ENCODE results near the gene APLP1.

DNA sequence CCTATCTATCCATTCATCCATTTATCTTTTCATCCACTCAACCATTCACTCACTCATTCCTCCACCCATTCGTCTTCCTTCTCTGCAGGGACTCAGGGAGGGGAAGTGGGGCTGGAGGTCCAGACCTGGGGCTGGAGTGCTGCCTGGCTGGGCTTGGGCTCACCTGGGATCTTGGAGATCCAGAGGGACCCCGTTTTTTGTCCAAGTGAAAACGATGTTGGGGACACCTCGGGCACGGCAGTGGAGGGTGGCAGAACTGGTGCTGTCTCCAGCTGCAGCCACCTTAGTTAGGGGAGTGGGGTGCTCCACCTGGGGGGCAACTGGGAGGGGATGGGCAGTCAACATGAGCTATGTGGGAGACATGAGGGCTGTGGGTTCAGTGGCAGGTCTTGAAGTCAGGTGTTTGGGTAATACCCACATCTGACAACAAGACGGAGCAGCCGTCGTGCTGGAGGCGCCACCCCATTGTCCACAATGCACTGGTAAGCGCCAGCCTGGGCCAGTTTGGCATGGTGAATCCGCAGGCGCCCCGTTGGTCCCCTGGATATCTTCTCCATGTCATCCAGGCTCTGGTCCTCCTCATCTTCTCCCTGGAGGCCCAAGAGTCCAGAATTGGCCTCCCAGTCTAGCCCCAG lies 26.3 kb upstream of the APLP1 start:
- TF ChIP-seq POLR2A (IDR thresholded peaks at IDR 0.05; ENCODE audit: low read depth, low read length): no peak
- TF ChIP-seq TAF1 (IDR thresholded peaks at IDR 0.05; ENCODE audit: borderline replicate concordance, low read depth, low read length): no peak
- no peak for TF ChIP-seq POLR2AphosphoS5 (IDR thresholded peaks at IDR 0.05; ENCODE audit: low read depth, low read length)
